ENCODE measurements around the gene EGFLAM.

EGFLAM gene

DNA sequence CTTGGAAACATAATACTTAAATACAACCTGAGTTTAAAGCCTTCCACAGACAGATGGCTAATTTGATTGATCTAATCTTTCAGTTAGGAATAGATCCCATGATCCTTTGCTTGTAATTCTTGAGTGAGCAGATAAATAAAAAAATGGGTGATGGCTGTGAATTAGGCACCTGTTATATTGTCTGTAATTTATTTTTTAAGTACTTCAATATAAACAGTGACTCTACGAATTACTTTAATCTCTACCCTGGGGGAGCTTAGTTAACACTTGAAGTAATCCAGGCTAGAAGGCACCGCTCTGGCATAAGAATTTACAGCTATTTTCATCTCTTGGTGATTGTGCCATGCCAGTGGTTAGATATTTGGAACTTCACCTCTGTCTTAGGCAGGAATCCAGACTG, 9.0 kb downstream of the EGFLAM start:
- DNase-seq, result no peak

DNA sequence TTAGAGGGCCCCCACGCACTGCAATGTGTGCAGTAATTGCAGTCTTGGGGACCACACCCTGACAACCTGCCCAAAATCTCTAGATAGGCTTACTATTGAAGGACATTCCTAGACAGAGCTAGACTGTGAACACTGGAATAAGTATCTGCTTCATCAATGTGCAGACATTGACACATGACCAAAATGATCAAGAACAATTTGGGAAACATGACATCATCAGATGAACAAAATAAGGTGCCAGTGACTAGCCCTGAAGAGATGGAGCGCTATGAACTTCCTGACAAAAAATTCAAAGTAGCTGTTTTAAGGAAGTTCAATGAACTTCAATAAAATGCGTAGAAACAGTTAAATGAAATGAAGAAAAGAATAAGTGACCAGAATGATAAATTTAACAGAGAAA, 15.3 kb downstream of the EGFLAM start:
- no peak for DNase-seq

DNA sequence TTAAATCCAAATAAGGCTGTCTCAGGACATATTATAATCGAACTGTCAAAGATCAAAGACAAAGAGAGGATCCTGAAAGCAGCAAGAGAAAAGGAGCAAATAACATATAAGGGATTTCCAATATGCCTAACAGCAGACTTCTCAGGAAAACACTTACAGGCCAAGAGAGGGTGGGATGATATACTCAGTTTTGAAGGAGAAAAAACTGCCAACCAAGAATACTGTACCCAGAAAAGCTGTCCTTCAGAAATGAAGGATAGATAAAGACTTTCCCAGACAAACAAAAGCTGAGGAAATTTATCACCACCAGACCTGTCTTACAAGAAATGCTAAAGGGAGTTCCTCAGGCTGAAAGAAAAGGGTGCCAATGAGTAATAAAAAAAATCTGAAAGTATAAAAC, 16.0 kb downstream of the EGFLAM start:
- no peak for DNase-seq

GRCh38 chr5:38284384-38284783, 26.0 kb downstream of the EGFLAM start:
- DNase-seq, result no peak

- DNase-seq, result no peak
Measured at GRCh38 chr5:38285226-38285625, 26.9 kb downstream of the EGFLAM start.

- DNase-seq, result no peak
Measured at GRCh38 chr5:38286002-38286401, 27.6 kb downstream of the EGFLAM start.

DNA sequence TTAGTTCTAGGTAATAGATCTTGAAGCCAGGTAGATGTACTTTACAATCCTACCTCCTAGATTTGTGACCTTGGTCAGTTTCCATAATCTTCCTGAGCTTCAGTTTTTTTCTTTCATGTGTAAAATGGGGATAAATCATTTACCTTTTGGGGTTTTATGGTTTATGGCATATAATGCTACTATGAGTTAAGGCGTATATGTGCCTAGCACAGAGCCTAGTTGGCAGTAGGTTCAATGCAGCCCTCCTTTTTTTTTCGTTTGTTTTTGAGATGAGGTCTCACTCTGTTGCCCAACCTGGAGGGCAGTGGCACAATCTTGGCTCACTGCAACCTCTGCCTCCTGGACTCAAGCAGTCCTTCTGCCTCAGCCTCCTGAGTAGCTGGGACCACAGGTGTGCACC, 28.8 kb downstream of the EGFLAM start:
- DNase-seq, result no peak

DNA sequence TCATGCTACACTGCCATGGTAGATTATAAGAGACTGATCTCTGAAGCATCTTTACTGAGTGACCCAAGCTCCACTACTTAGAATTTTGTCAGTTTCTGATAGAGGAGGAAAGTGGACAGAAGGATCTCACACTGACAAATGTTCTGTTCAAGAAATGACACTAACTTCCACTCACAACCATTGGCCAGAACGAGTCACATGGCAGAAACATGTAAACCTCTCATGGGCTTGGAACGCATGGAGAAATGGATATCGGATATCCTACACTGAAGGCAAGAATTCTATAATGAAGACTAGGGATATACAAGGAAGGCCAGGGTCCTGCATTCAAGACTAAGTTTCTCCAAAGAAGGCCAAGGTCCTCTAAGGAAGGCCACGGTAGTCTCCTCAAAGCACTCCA, 31.1 kb downstream of the EGFLAM start:
- DNase-seq, result no peak

DNA sequence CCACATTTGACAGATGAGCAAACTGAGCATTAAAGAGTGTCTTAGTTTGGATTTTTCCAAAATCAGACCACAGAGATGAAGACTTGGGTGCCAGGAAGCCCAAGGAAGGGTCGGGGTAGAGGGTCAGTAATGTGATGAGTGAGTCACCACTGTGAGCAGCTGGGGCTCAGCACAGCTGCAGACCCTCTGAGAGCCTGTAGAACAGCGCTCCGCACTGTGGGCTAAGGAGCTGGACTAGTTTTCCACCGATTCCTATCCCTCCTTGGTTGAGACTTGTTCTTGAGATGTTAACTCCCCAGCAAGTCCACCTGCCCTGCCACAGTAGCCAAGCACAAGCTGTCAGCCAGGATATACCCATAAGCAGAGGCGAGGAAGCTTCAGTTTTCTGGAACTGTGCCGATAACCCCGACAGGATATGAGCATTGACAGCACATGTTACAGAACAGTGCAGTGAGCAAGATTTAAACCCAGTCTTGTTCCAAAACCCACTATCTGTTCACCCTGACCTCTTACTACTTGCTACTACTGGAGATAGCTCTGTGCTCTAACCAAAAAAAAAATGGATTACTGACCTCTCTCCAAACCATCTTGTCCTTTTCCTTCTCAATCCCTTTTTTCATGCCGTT, 31.8 kb downstream of the EGFLAM start:
- no peak for DNase-seq

GRCh38 chr5:38291355-38291754, 33.0 kb downstream of the EGFLAM start:
- no peak for DNase-seq

DNA sequence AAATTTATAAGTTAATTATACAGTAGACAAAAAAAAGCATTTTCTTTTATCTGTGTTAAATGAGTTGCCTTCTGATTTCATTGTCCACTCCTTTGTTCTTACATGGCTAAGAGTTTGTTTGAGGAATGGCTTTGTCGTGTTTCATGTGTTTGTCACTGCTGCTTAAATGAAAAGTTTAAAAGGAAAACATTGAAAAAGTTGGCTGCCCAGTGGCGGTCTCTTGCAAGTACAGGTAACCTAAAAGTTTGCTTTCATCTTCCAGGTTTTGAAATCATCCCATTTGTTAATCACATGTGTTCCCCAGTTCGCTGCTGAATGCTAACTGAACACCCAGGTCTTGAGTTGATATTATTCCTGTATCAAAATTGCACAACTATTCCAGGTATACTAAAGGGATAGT, 33.9 kb downstream of the EGFLAM start:
- no peak for DNase-seq

- no peak for DNase-seq
Measured at GRCh38 chr5:38295751-38296150, 37.4 kb downstream of the EGFLAM start.

DNA sequence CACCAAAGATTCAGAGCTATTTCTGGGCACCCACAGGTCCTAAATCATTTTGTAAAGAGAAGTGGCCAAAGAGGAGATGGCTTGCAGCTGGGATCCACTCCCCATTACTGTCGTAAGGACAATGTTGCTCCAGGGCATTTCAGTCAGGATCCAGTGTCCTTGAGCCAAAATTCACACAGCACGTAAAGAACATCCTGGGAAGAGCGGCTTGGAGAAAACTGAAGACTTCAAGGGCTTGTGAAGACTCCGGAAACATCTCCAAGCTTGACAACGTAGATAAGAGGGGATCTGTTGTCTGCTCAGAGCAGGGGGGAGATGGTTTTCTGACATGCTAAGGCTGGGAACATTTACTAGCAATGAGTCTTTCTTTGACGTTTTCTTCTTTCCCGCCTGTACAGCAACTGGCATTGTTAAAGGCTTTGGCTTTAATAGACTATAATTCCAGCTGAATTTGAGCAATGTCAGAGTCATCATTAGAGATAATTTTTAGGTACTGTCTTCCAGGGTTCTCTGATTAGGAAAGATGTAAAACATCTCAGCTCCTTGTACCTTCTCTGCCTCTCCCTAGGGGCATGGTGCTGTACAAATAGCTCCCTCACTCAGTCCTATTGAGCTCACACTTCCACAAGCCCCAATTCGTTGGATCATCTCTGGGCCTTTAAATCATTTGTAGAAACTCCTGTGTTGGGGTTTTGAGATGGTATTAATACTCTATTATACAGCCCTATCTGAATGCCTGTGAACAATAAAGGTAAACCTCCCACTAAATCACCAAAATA, 39.7 kb downstream of the EGFLAM start:
- no peak for DNase-seq

- no peak for DNase-seq
Measured at GRCh38 chr5:38299585-38299984, 41.2 kb downstream of the EGFLAM start.

DNA sequence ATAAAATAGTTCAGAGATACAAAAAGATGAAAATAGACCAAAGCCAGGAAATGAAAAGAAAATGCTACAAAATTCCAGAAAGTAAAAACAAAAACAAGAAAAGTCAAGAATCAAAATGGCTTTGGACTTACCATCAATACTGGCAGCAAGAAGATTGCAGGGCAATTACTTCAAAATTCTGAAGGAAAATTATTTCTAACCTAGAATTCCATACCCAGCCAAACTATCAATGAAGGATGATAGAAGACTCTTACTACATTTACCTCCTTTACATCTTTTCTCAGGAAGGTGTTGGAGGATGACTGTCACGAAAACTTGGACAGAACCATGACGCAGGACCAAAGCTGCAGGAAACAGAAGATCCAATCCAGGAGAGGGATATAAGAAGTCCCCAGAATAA, 46.8 kb downstream of the EGFLAM start:
- DNase-seq, result no peak

DNA sequence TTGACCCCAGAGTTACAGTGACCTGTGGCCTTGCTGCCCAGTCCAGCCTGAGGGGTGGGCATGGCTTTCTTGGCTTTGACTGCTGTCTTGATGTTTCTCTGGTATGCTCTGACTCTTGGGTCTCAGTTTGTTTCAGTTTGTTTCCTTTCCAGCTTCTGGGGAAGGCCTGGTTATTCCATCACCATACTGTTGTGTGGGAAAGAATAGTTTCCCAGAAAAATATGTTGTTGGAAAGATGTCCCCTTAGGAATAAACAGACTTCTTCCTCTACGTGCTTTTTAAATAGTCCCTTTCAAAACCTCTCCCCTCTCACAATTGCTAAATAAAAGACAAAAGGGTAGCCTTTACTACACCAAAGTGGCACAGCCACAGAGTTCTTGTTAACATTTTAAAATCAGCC, 49.5 kb downstream of the EGFLAM start:
- no peak for DNase-seq

- DNase-seq, result no peak
Measured at GRCh38 chr5:38316544-38317224, 58.3 kb downstream of the EGFLAM start.

GRCh38 chr5:38317868-38318267, 59.5 kb downstream of the EGFLAM start:
- no peak for DNase-seq

GRCh38 chr5:38319491-38319890, 61.1 kb downstream of the EGFLAM start:
- no peak for DNase-seq

GRCh38 chr5:38321978-38322377, 63.6 kb downstream of the EGFLAM start:
- no peak for DNase-seq

DNA sequence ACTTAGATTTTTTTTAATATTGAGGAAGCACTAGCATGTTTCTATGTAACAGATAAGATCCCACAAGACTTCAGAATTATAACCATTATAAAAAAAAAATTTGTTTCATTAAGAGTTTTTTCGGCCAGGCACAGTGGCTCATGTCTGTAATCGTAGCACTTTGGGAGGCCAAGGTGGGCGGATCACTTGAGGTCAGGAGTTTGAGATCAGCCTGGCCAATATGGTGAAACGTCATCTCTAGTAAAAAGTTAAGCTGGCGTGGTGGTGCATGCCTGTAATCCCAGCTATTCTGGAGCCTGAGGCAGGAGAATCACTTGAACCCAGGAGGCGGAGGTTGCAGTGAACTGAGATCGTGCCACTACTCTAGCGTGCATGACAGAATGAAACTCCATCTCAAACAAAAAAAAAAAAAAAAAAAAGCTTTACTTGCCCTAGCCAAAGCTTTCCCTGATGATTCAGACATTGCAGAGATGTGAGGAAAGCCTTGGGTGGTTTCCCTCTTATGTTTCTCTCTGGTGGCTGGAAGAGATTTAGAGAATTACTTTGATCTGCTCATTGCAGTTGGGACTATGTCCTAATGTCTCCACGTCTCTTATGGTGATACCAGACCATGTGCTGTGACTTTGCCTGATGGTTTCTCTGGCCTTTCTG, 65.4 kb downstream of the EGFLAM start:
- DNase-seq, result no peak

DNA sequence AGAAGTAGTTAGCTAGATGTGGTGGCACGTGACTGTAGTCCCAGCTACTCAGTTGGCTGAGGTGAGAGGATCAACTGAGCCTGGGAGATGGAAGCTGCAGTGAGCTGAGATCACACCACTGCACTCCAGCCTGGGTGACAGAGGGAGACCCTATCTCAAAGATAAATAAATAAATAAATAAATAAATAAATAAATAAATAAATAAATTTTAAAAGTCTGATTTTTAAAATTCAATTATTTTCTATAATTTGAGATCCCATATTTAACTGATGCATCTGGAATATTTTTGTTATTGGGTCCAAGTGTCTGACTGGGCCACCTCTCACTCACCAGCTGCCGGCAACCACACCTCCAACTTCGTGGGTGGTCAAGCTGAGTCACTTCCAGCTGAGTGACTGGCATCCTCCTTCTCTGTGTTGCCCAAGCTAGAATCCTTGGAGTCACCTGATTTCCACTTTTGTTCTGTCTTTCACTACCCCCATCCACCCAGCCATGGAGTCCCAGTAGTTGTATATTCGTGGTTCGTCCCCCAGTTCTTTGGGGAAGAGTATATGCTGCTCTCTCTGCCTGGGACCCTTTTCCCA, 70.9 kb downstream of the EGFLAM start:
- DNase-seq, result no peak

- no peak for DNase-seq
Measured at GRCh38 chr5:38330207-38330606, 71.8 kb downstream of the EGFLAM start.
